Vagina (tissue), 2 donors: ENCODE results near the gene HOPX.

ENCODE experiments used
- POLR2A ChIP-seq, 2 donors: fragments of 450-650 bp; IDR thresholded peaks; one replicate each; pipeline ENCODE4 v1.6.1; 2017; ENCODE audit warnings: antibody characterized with exemption in 2 of 2, mild to moderate bottlenecking in 2 of 2, moderate library complexity in 2 of 2
- POLR2AphosphoS5 ChIP-seq, 2 donors: sonication (generic); formaldehyde crosslinking; IDR thresholded peaks; one replicate each; pipeline ENCODE4 v1.9.0; 2017; ENCODE audit warnings: antibody characterized with exemption in 2 of 2, mild to moderate bottlenecking in 2 of 2, low read depth in 1 of 2; ENCODE audit not compliant: insufficient read depth in 1 of 2
- TF ChIP-seq, protein P1 (sequence below), 3 experiments: fragments of 450-650 bp in 2 of 3; fragments of 200-600 bp in 1 of 3; sonication (generic) in 1 of 3; IDR thresholded peaks; one replicate each; pipeline ENCODE4 v1.5.1; 2017 to 2019; ENCODE audit warnings: antibody characterized with exemption in 3 of 3, mild to moderate bottlenecking in 2 of 3, moderate library complexity in 2 of 3

- TF ChIP-seq, protein P1, sequence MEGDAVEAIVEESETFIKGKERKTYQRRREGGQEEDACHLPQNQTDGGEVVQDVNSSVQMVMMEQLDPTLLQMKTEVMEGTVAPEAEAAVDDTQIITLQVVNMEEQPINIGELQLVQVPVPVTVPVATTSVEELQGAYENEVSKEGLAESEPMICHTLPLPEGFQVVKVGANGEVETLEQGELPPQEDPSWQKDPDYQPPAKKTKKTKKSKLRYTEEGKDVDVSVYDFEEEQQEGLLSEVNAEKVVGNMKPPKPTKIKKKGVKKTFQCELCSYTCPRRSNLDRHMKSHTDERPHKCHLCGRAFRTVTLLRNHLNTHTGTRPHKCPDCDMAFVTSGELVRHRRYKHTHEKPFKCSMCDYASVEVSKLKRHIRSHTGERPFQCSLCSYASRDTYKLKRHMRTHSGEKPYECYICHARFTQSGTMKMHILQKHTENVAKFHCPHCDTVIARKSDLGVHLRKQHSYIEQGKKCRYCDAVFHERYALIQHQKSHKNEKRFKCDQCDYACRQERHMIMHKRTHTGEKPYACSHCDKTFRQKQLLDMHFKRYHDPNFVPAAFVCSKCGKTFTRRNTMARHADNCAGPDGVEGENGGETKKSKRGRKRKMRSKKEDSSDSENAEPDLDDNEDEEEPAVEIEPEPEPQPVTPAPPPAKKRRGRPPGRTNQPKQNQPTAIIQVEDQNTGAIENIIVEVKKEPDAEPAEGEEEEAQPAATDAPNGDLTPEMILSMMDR (IDR thresholded peaks at IDR 0.05), result no peak
- TF ChIP-seq POLR2AphosphoS5 (IDR thresholded peaks at IDR 0.05; ENCODE audit: insufficient read depth in 1 of 2, low read depth in 1 of 2) (no peak), POLR2A (IDR thresholded peaks at IDR 0.05) (no peak)
These were observed 31.4 kb downstream of the HOPX start for GRCh38 chr4:56649445-56650261.
